Measurements from ENCODE around the gene MTR. TPM values are rescaled to one million over a fixed set of nuclear protein-coding genes. Genes with fewer than 3 reads are reported as not detected.

MTR gene
- total RNA-seq, 1 donor: 38.4 TPM

- TF ChIP-seq CTCF (IDR thresholded peaks at IDR 0.05; ENCODE audit: insufficient read depth, low read length): no peak
- DNase-seq (ENCODE audit: low read depth): no peak
- no peak overlapping the region for H3K4me3 ChIP-seq (ENCODE audit: low read depth, low read length)
These were observed 121.2 kb downstream of the MTR start for GRCh38 chr1:236916131-236916800.

DNA sequence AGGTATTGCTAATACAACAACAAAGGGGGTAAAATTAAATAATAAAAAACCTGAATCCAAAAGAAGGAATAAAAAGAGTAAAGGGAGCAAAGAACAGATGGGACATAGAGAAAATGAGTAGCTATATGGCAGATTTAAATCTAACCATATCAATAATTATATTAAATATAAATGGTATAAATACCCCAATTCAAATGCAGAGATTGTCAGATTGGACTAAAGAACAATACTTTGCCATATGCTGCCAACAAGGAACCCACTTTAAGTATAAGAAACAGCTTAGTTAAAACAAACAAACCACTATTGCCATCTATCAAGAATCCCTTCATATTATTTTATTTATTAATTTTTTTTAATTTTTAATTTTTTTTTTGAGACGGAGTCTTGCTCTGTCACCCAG, 122.4 kb downstream of the MTR start:
- no peak overlapping the region for H3K4me3 ChIP-seq (ENCODE audit: low read depth, low read length)
- no peak for DNase-seq (ENCODE audit: low read depth)
- no peak for TF ChIP-seq CTCF (IDR thresholded peaks at IDR 0.05; ENCODE audit: insufficient read depth, low read length)

DNA sequence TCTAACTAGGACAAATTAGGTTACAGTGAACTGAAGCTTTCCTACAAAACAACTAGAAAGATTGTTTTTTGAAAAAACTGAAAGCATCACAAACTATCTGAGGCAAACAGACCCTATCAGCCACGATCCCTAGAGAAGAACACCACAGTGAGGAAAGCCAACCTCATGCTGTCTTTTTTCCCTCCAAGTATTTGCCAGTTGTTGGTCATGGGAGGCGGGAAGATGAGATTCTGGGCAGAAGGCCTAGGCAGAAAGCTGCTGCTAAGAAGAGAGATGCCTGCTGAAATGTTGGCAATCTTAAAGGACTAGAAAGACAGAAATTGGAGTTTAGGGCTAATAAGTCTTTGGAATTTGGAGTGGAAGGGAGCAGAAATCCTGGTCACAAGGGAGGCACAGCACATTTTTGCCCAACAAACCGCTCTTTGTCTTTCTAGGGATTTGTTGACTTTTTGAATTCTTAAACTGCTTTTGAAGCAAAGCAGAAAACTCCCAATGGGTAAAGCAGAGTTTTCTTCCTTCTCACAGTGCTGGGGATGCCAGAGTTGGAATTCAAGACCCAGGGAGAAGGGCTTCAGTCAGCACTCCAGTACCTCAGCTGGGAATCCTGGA, 125.3 kb downstream of the MTR start:
- no peak for TF ChIP-seq CTCF (IDR thresholded peaks at IDR 0.05; ENCODE audit: insufficient read depth, low read length)
- DNase-seq (ENCODE audit: low read depth): no peak
- H3K4me3 ChIP-seq (ENCODE audit: low read depth, low read length): no peak overlapping the region

DNA sequence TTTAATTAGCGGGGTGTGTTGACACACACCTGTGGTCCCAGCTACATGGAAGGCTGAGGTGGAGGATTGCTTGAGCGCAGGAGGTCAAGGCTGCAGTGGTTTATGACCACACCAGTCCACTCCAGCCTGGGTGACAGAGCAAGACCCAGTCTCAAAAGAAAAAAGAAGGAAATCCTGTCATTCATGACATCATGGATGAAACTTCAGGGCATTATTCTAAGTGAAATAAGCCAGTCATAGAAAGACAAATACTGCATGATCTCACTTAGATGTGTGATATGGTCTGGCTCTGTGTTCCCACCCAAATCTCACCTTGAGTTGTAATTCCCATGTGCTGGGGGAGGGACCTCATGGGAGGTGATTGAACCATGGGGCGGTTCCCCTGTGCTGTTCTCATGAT, 126.5 kb downstream of the MTR start:
- TF ChIP-seq CTCF (IDR thresholded peaks at IDR 0.05; ENCODE audit: insufficient read depth, low read length): no peak
- no peak overlapping the region for H3K4me3 ChIP-seq (ENCODE audit: low read depth, low read length)
- no peak for DNase-seq (ENCODE audit: low read depth)

DNA sequence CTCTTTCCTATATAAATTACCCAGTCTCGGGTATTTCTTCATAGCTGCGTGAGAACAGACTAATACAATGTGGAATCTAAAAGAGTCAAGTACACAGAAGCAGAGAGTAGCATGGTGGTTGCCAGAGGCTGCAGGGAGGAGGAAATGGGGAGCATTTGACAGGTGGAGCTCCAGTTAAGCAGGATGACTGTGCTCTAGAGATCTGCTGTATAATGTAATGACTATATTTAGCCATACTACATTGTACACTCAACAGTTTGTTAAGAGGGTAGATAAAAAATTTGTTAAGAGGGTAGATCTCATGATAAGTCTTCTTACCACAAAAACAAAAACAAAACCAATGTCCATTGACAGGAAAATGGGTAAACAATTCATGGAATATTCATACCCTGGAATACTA, 127.1 kb downstream of the MTR start:
- no peak for DNase-seq (ENCODE audit: low read depth)
- TF ChIP-seq CTCF (IDR thresholded peaks at IDR 0.05; ENCODE audit: insufficient read depth, low read length): no peak

GRCh38 chr1:236925386-236925785, 130.3 kb downstream of the MTR start:
- no peak for DNase-seq (ENCODE audit: low read depth)
- no peak overlapping the region for H3K4me3 ChIP-seq (ENCODE audit: low read depth, low read length)
- TF ChIP-seq CTCF (IDR thresholded peaks at IDR 0.05; ENCODE audit: insufficient read depth, low read length): no peak

More for the DNA sequence above, 127.1 kb downstream of the MTR start:
- H3K4me3 ChIP-seq (ENCODE audit: low read depth, low read length): no peak overlapping the region
